OCI-LY3 (cell line): ENCODE measurements around the gene SERHL2.
A peak's percentile ranks its signal among the peaks of the same experiment; 100 is the strongest.

Experiments
- H2AFZ ChIP-seq: fragments of 200-600, 300-600 bp; shearing (Covaris generic); 2 replicates; pipeline ENCODE4 v1.6.0; 2014; ENCODE audit warnings: antibody characterized with exemption, low read depth, low read length
- H3K27ac ChIP-seq: fragments of 200-600, 300-600 bp; sonication (generic); 2 replicates; pipeline ENCODE4 v1.5.1; 2014; ENCODE audit warnings: mild to moderate bottlenecking, low read length, moderate library complexity, mixed read lengths
- H3K27me3 ChIP-seq: fragments of 200-600, 300-600 bp; sonication (generic); 2 replicates; pipeline ENCODE4 v1.6.1; 2014; ENCODE audit warnings: low read depth, low read length, mixed read lengths
- H3K36me3 ChIP-seq: fragments of 200-600, 300-600 bp; sonication (generic); replicated peaks from 2 replicates; pipeline ENCODE3; 2014; ENCODE audit warnings: low read depth, low read length, mixed read lengths
- H3K4me1 ChIP-seq: fragments of 300-600, 200-600 bp; sonication (generic); 2 replicates; pipeline ENCODE4 v1.6.1; 2014; ENCODE audit warnings: low read length, mixed read lengths
- H3K4me2 ChIP-seq: fragments of 200-600, 300-600 bp; sonication (generic); 2 replicates; pipeline ENCODE4 v1.6.1; 2014; ENCODE audit warnings: low read length, mixed read lengths
- H3K4me3 ChIP-seq: fragments of 300-600, 200-600 bp; sonication (generic); 2 replicates; pipeline ENCODE4 v1.5.1; 2014; ENCODE audit warnings: antibody characterized with exemption, mild to moderate bottlenecking, low read length, moderate library complexity
- H3K79me2 ChIP-seq: fragments of 300-600, 200-600 bp; shearing (Covaris generic); 2 replicates; pipeline ENCODE4 v1.6.1; 2014; ENCODE audit warnings: mild to moderate bottlenecking, low read length, mixed read lengths
- H3K9ac ChIP-seq: fragments of 300-600, 200-600 bp; shearing (Covaris generic); 2 replicates; pipeline ENCODE4 v1.6.0; 2014; ENCODE audit warnings: mild to moderate bottlenecking, low read length, moderate library complexity
- H3K9me3 ChIP-seq: fragments of 200-600, 300-600 bp; shearing (Covaris generic); 2 replicates; pipeline ENCODE4 v1.6.1; 2014; ENCODE audit warnings: low read length, mixed read lengths; ENCODE audit not compliant: insufficient read depth
- H4K20me1 ChIP-seq: fragments of 200-600, 300-600 bp; sonication (generic); 2 replicates; pipeline ENCODE4 v1.6.1; 2016; ENCODE audit warnings: low read length, mixed read lengths; ENCODE audit not compliant: insufficient read depth
- CTCF ChIP-seq: fragments of 200-600, 300-600 bp; sonication (generic); IDR thresholded peaks from 2 replicates; pipeline ENCODE4 v1.5.1; 2014; ENCODE audit warnings: antibody characterized with exemption, low read length, low read depth
- EZH2phosphoT487 ChIP-seq: fragments of 200-600 bp; shearing (Covaris generic); IDR thresholded peaks from 2 replicates; pipeline ENCODE4 v1.6.1; 2018; ENCODE audit warnings: antibody characterized with exemption, mixed run types, low read depth

Gene SERHL2

GRCh38 chr22:42587588-42588175 lies 33.9 kb downstream of the SERHL2 start:
- Histone ChIP-seq H3K27ac (0 out of 2 replicates have a peak overlapping the region, but pooled peaks have one; percentile 2), H3K4me3 (no peak overlapping the region), H4K20me1 (no peaks in the 10 kb centered on the region), H3K27me3 (no peaks in the 10 kb centered on the region), H2AFZ (no peak overlapping the region), H3K9ac (no peak overlapping the region), H3K4me1 (peaks cover 4% of the 10 kb centered on the region; the same call in 1 of the 2 replicates), H3K36me3 (peaks cover 63% of the 10 kb centered on the region), H3K9me3 (no peaks in the 10 kb centered on the region), H3K4me2 (no peak overlapping the region), H3K79me2 (peaks cover 4% of the 10 kb centered on the region; the same call in 1 of the 2 replicates)
- TF ChIP-seq EZH2phosphoT487 (no peak), CTCF (no peak)

- H3K79me2 ChIP-seq = peaks cover 4% of the 10 kb centered on the region; the same call in 1 of the 2 replicates
- peaks cover 8% of the 10 kb centered on the region for H4K20me1 ChIP-seq
- no peak overlapping the region for H3K9ac ChIP-seq
- H3K4me2 ChIP-seq = no peak overlapping the region
- H3K4me1 ChIP-seq = peaks cover 4% of the 10 kb centered on the region; the same call in 1 of the 2 replicates
- no peak overlapping the region for H3K4me3 ChIP-seq
- no peaks in the 10 kb centered on the region for H3K27me3 ChIP-seq
- no peak overlapping the region for H3K27ac ChIP-seq
- H3K9me3 ChIP-seq = no peaks in the 10 kb centered on the region
- TF ChIP-seq EZH2phosphoT487 = no peak
- no peak for TF ChIP-seq CTCF
- peaks cover 73% of the 10 kb centered on the region for H3K36me3 ChIP-seq
- H2AFZ ChIP-seq = no peak overlapping the region
Measured at GRCh38 chr22:42591987-42592386, 38.2 kb downstream of the SERHL2 start.

GRCh38 chr22:42595434-42595833 lies 41.7 kb downstream of the SERHL2 start:
- H2AFZ ChIP-seq = no peak overlapping the region
- no peak overlapping the region for H3K4me2 ChIP-seq
- peaks cover 20% of the 10 kb centered on the region for H3K79me2 ChIP-seq
- TF ChIP-seq EZH2phosphoT487 (no peak), CTCF (no peak)
- no peak overlapping the region for H3K4me3 ChIP-seq
- peaks cover 74% of the 10 kb centered on the region for H3K36me3 ChIP-seq
- H3K27me3 ChIP-seq = no peaks in the 10 kb centered on the region
- H4K20me1 ChIP-seq = peaks cover 16% of the 10 kb centered on the region
- no peak overlapping the region for H3K9ac ChIP-seq
- H3K27ac ChIP-seq = no peak overlapping the region
- no peaks in the 10 kb centered on the region for H3K9me3 ChIP-seq
- no peaks in the 10 kb centered on the region for H3K4me1 ChIP-seq

GRCh38 chr22:42596336-42596735 lies 42.6 kb downstream of the SERHL2 start:
- H3K36me3 ChIP-seq = peaks cover 68% of the 10 kb centered on the region
- no peaks in the 10 kb centered on the region for H3K27me3 ChIP-seq

More at GRCh38 chr22:42596336-42596735, 42.6 kb downstream of the SERHL2 start:
- no peak overlapping the region for H3K27ac ChIP-seq
- no peak overlapping the region for H3K9ac ChIP-seq
- H3K4me2 ChIP-seq = no peak overlapping the region
- H3K4me1 ChIP-seq = no peaks in the 10 kb centered on the region
- H3K4me3 ChIP-seq = no peak overlapping the region
- no peaks in the 10 kb centered on the region for H3K9me3 ChIP-seq
- H2AFZ ChIP-seq = no peak overlapping the region
- TF ChIP-seq EZH2phosphoT487 (no peak), CTCF (no peak)
- H3K79me2 ChIP-seq = peaks cover 25% of the 10 kb centered on the region
- peaks cover 16% of the 10 kb centered on the region for H4K20me1 ChIP-seq
